HL-60/S4 (cell line): ENCODE results near the gene PLXNA4.

ENCODE experiments used
- in situ Hi-C: fragments of 300-500 bp; cut with MboI; formaldehyde crosslinking; loops from 2 replicates; pipeline ENCODE4 v1.14.3; 2022; ENCODE audit warnings: low sequenced_read_pairs

The PLXNA4 gene

GRCh38 chr7:132225216-132226030 is 350.8 kb downstream of the PLXNA4 start:
- in situ Hi-C loops = no loop called here

GRCh38 chr7:132221356-132221755 is 354.9 kb downstream of the PLXNA4 start:
- in situ Hi-C loops = no loop called here

- in situ Hi-C loops = no loop called here
These were observed 356.2 kb downstream of the PLXNA4 start for GRCh38 chr7:132220060-132220459.

- in situ Hi-C loops = no loop called here
These were observed 357.4 kb downstream of the PLXNA4 start for GRCh38 chr7:132218876-132219275.

- in situ Hi-C loops = no loop called here
These were observed 359.3 kb downstream of the PLXNA4 start for GRCh38 chr7:132216847-132217525.

GRCh38 chr7:132214452-132214851 is 361.8 kb downstream of the PLXNA4 start:
- in situ Hi-C loops = no loop called here

- in situ Hi-C loops = no loop called here
These were observed 362.7 kb downstream of the PLXNA4 start for GRCh38 chr7:132213583-132213982.

GRCh38 chr7:132211971-132212370 is 364.3 kb downstream of the PLXNA4 start:
- in situ Hi-C loops = no loop called here

GRCh38 chr7:132210821-132211220 is 365.4 kb downstream of the PLXNA4 start:
- in situ Hi-C loops = no loop called here

- in situ Hi-C loops = no loop called here
These were observed 368.5 kb downstream of the PLXNA4 start for GRCh38 chr7:132207782-132208181.

- in situ Hi-C loops = no loop called here
These were observed 369.1 kb downstream of the PLXNA4 start for GRCh38 chr7:132207211-132207610.

GRCh38 chr7:132206594-132206993 is 369.7 kb downstream of the PLXNA4 start:
- in situ Hi-C loops = no loop called here

- in situ Hi-C loops = no loop called here
These were observed 370.8 kb downstream of the PLXNA4 start for GRCh38 chr7:132205509-132205908.

GRCh38 chr7:132203021-132203420 is 373.2 kb downstream of the PLXNA4 start:
- in situ Hi-C loops = no loop called here

- in situ Hi-C loops = no loop called here
These were observed 373.7 kb downstream of the PLXNA4 start for GRCh38 chr7:132202541-132202940.

GRCh38 chr7:132200141-132200540 is 376.1 kb downstream of the PLXNA4 start:
- in situ Hi-C loops = no loop called here

- in situ Hi-C loops = no loop called here
These were observed 376.6 kb downstream of the PLXNA4 start for GRCh38 chr7:132199626-132200025.

- in situ Hi-C loops = no loop called here
These were observed 378.5 kb downstream of the PLXNA4 start for GRCh38 chr7:132197772-132198171.

GRCh38 chr7:132193898-132194297 is 382.4 kb downstream of the PLXNA4 start:
- in situ Hi-C loops = no loop called here

- in situ Hi-C loops = no loop called here
These were observed 383.5 kb downstream of the PLXNA4 start for GRCh38 chr7:132192809-132193208.

GRCh38 chr7:132191418-132191817 is 384.9 kb downstream of the PLXNA4 start:
- in situ Hi-C loops = no loop called here

- in situ Hi-C loops = no loop called here
These were observed 385.6 kb downstream of the PLXNA4 start for GRCh38 chr7:132190683-132191082.
